Measurements from ENCODE around the gene FAM53A. TPM values are rescaled to one million over a fixed set of nuclear protein-coding genes. Genes with fewer than 3 reads are reported as not detected.
A peak's percentile ranks its signal among the peaks of the same experiment; 100 is the strongest.

The FAM53A gene
- total and polyA plus RNA-seq, 7 experiments from 2014 or later = 1.2 to 3.6 (median 2.1) TPM

DNA sequence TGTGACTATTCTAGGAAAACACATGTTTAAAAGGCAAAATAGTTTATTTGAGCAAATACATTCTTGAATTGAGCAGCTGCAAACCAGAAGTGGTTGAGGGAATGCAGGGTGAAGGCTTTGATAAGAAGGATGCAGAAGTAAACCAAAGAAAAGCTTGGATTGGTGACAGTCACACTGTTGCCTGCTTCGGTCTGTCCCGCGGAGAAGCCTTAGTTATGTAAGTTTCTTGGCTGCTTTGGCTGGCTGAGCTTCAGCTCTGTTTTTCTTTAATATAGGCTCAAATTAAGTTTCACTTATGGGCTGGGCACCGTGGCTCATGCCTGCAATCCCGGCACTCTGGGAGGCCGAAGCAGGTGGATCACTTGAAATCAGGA lies 67.6 kb downstream of the FAM53A start:
- H3K27ac Mint-ChIP-seq = peak overlapping the region in 6 of 9 donors; percentile 57 to 97 (median 92)

DNA sequence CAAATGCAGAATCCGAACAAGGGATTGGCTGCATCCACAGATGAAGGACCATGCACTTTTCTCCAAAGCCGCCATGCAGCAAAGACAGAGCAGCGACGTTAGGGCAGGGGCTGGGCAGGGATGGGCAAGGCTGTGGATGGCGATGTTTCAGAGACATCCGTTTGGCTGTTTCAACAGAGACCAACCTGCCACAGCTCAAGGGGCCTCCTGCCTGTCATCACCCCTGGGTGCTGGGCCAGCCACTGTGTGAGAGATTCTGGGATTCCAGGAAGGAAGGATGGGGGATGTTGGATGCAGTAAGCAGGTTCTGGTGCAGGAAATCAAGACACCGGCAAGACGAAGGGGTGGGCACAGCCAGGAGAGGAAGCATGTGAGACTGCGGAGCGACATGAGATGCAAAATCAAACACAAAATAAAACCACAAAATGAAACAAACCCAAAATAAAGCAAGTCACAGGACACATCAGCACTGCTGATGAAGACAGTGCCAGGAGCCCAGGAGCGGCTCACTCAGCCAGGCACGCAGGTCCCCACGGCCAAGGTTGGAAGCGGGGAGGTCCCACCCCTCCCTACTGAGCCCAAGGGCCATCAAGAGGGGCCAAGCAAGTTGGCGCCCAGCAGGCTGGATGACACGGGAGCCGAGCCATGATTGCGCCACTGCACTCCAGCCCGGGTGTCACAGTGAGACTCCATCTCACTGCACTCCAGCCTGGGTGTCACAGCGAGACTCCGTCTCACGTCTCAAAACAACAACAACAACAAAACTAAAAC lies 68.1 kb downstream of the FAM53A start:
- no peak overlapping the region for H3K27ac ChIP-seq (ENCODE audit: low read depth, low read length)
- Mint-ChIP-seq H3K4me1 (peaks cover 7 to 59% (median 45%) of the 10 kb centered on the region in 7 donors), H3K36me3 (peaks cover 0 to 12% (median 5%) of the 10 kb centered on the region in 5 donors), H3K4me3 (peak overlapping the region in 9 of 10 donors; percentile 50 to 82 (median 75)), H3K27ac (peak overlapping the region in 8 of 9 donors; percentile 57 to 97 (median 92)), H3K9me3 (peaks cover 6 to 31% (median 14%) of the 10 kb centered on the region in 11 donors), H3K27me3 (no peaks in the 10 kb centered on the region)
- POLR2A ChIA-PET = interaction anchor here (1.8 kb wide), 1 partner anchor 11 kb away, joined by 9 read pairs; no protein-coding TSS in a partner anchor
- peak; percentile 39 for ATAC-seq
- H3K4me3 ChIP-seq (ENCODE audit: low read length) = no peak overlapping the region
- peaks cover 0 to 15% of the 10 kb centered on the region in 2 donors for H3K4me1 ChIP-seq (ENCODE audit: control insufficient read depth in 2 of 2, insufficient read depth in 2 of 2, low read length in 2 of 2)
- intact Hi-C loops (cut with micrococcal nuclease) = loop anchor here in 1 of 2 donors (1.0 kb wide), 1 partner anchor 11 kb away; no protein-coding TSS in a partner anchor
- H3K9me3 ChIP-seq (ENCODE audit: control insufficient read depth in 2 of 3, low read length in 3 of 3) = peaks cover 0 to 14% (median 7%) of the 10 kb centered on the region in 3 experiments
- H3K36me3 ChIP-seq (ENCODE audit: control insufficient read depth in 2 of 3, insufficient read depth in 3 of 3, low read length in 3 of 3) = no peaks in the 10 kb centered on the region
- no peaks in the 10 kb centered on the region for H3K27me3 ChIP-seq (ENCODE audit: control insufficient read depth in 2 of 2, insufficient read depth in 2 of 2, low read length in 2 of 2)
- peak in 6 of 9 donors; percentile 28 to 56 (median 36) for DNase-seq
- CTCF ChIA-PET = interaction anchor here (0.5 to 1.5 kb wide), 2 partner anchors 14 to 110 kb away, joined by 4 to 5 read pairs; no protein-coding TSS in a partner anchor

More for the DNA sequence above, 67.6 kb downstream of the FAM53A start:
- ATAC-seq (no peak), DNase-seq (no peak)
- ChIA-PET POLR2A (interaction anchor here (1.8 kb wide), 1 partner anchor 11 kb away, joined by 9 read pairs; no protein-coding TSS in a partner anchor), CTCF (interaction anchor here (1.0 to 1.5 kb wide), 2 partner anchors 12 to 14 kb away, joined by 5 to 6 read pairs; no protein-coding TSS in a partner anchor)
- Histone ChIP-seq H3K36me3 (ENCODE audit: control insufficient read depth in 2 of 3, insufficient read depth in 3 of 3, low read length in 3 of 3) (no peaks in the 10 kb centered on the region), H3K27me3 (ENCODE audit: control insufficient read depth in 2 of 2, insufficient read depth in 2 of 2, low read length in 2 of 2) (no peaks in the 10 kb centered on the region), H3K9me3 (ENCODE audit: control insufficient read depth in 2 of 3, low read length in 3 of 3) (peaks cover 0 to 14% (median 7%) of the 10 kb centered on the region in 3 experiments), H3K4me3 (ENCODE audit: low read length) (no peak overlapping the region), H3K27ac (ENCODE audit: low read depth, low read length) (no peak overlapping the region), H3K4me1 (ENCODE audit: control insufficient read depth in 2 of 2, insufficient read depth in 2 of 2, low read length in 2 of 2) (peaks cover 0 to 15% of the 10 kb centered on the region in 2 donors)
- intact Hi-C loops (cut with micrococcal nuclease) = loop anchor here in 1 of 2 donors (1.0 kb wide), 1 partner anchor 11 kb away; no protein-coding TSS in a partner anchor
- H3K9me3 Mint-ChIP-seq = peaks cover 6 to 31% (median 14%) of the 10 kb centered on the region in 11 donors
- H3K4me1 Mint-ChIP-seq = peaks cover 7 to 59% (median 45%) of the 10 kb centered on the region in 7 donors
- H3K36me3 Mint-ChIP-seq = peaks cover 0 to 12% (median 5%) of the 10 kb centered on the region in 5 donors
- no peaks in the 10 kb centered on the region for H3K27me3 Mint-ChIP-seq
- H3K4me3 Mint-ChIP-seq = peak overlapping the region in 7 of 10 donors; percentile 32 to 82 (median 75)

DNA sequence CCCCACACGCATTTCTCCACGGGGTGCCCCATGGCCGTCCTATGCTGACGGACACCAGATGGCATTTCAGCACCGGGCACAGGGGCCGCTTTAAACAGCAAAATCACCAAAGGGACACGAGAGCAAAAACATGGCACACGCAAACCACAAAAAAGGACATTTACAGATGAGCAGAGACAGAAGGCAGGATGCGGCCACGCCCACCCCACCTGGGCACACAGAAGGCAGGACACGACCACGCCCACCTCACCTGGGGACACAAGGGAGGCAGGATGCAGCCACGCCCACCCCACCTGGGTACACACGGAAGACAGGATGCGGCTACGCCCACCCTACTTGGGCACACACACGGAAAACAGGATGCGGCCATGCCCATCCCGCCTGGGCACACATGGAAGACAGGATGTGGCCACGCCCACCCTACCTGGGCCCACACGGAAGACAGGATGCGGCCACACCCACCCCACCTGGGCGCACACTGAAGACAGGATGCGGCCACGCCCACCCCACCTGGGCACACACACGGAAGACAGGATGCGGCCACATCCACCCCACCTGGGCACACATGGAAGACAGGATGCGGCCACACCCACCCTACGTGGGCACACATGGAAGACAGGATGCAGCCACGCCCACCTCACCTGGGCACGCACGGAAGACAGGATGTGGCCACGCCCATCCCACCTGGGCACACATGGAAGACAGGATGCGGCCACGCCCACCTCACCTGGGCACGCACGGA lies 69.1 kb downstream of the FAM53A start:
- Histone ChIP-seq H3K27me3 (ENCODE audit: control insufficient read depth in 2 of 2, insufficient read depth in 2 of 2, low read length in 2 of 2) (no peaks in the 10 kb centered on the region), H3K9me3 (ENCODE audit: control insufficient read depth in 2 of 3, low read length in 3 of 3) (peaks cover 0 to 14% (median 7%) of the 10 kb centered on the region in 3 experiments), H3K36me3 (ENCODE audit: control insufficient read depth in 2 of 3, insufficient read depth in 3 of 3, low read length in 3 of 3) (no peaks in the 10 kb centered on the region), H3K4me1 (ENCODE audit: control insufficient read depth in 2 of 2, insufficient read depth in 2 of 2, low read length in 2 of 2) (peaks cover 0 to 15% of the 10 kb centered on the region in 2 donors), H3K4me3 (ENCODE audit: low read length) (no peak overlapping the region), H3K27ac (ENCODE audit: low read depth, low read length) (peak overlapping the region; percentile 51)
- intact Hi-C loops (cut with micrococcal nuclease) = no loop called here
- CTCF ChIA-PET = interaction anchor here (0.5 kb wide), 1 partner anchor 111 kb away, joined by 4 read pairs; no protein-coding TSS in a partner anchor
- peak in 6 of 9 donors; percentile 37 to 64 (median 58) for DNase-seq
- peaks cover 7 to 51% (median 37%) of the 10 kb centered on the region in 7 donors for H3K4me1 Mint-ChIP-seq
- H3K4me3 Mint-ChIP-seq = peak overlapping the region; percentile 3 to 82 (median 67)
- no peaks in the 10 kb centered on the region for H3K27me3 Mint-ChIP-seq
- ATAC-seq = peak; percentile 15
- peaks cover 6 to 29% (median 10%) of the 10 kb centered on the region in 11 donors for H3K9me3 Mint-ChIP-seq
- POLR2A ChIA-PET = no interaction called here
- peaks cover 0 to 12% (median 5%) of the 10 kb centered on the region in 5 donors for H3K36me3 Mint-ChIP-seq
- H3K27ac Mint-ChIP-seq = peak overlapping the region; percentile 60 to 97 (median 90)

DNA sequence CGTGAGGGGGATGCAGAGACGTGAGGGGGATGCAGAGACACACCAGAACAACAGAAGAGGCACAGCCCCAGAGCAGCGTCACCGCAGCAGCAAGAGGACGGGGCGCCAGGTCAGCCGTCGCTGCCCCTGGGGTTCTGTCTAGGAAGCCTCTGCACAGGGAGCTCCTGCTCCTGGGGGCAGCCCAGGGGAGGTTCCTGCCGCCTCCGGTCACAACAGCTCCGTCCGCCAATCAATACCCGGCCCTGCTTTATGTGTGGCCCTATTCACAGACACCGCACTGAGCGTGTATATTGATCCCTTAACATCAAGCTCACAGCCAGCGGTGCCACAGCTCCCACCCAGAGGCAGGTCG lies 69.6 kb downstream of the FAM53A start:
- H3K27ac Mint-ChIP-seq = peak overlapping the region; percentile 51 to 97 (median 90)
- intact Hi-C loops (cut with micrococcal nuclease) = no loop called here
- DNase-seq = no peak
- H3K4me3 Mint-ChIP-seq = peak overlapping the region in 6 of 10 donors; percentile 15 to 79 (median 70)
- H3K27ac ChIP-seq (ENCODE audit: low read depth, low read length) = no peak overlapping the region
- peaks cover 0 to 14% (median 7%) of the 10 kb centered on the region in 3 experiments for H3K9me3 ChIP-seq (ENCODE audit: control insufficient read depth in 2 of 3, low read length in 3 of 3)
- no peaks in the 10 kb centered on the region for H3K36me3 ChIP-seq (ENCODE audit: control insufficient read depth in 2 of 3, insufficient read depth in 3 of 3, low read length in 3 of 3)
- H3K36me3 Mint-ChIP-seq = peaks cover 0 to 12% (median 5%) of the 10 kb centered on the region in 5 donors
- ChIA-PET CTCF (no interaction called here), POLR2A (no interaction called here)
- ATAC-seq = no peak
- H3K27me3 ChIP-seq (ENCODE audit: control insufficient read depth in 2 of 2, insufficient read depth in 2 of 2, low read length in 2 of 2) = no peaks in the 10 kb centered on the region
- H3K4me3 ChIP-seq (ENCODE audit: low read length) = no peak overlapping the region
- H3K9me3 Mint-ChIP-seq = peaks cover 6 to 29% (median 10%) of the 10 kb centered on the region in 11 donors
- peaks cover 7 to 51% (median 37%) of the 10 kb centered on the region in 7 donors for H3K4me1 Mint-ChIP-seq
- H3K4me1 ChIP-seq (ENCODE audit: control insufficient read depth in 2 of 2, insufficient read depth in 2 of 2, low read length in 2 of 2) = peaks cover 0 to 15% of the 10 kb centered on the region in 2 donors
- no peaks in the 10 kb centered on the region for H3K27me3 Mint-ChIP-seq

DNA sequence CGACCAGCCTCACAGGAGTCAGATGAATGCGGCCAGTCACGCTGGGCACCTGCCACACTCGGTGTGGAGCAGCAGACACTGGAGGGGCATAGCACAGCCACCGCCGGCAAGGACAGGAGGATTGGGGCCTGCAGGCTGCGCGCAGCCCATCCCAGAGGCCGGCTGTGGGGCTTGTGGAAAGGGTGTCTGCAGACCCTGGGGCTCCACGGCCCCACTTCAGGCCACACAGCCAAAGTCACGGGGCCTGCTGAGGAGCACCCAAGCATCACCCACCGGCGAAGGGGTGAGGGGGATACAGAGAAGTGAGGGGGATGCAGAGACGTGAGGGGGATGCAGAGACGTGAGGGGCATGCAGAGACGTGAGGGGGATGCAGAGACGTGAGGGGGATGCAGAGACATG lies 70.1 kb downstream of the FAM53A start:
- H3K36me3 Mint-ChIP-seq = peaks cover 0 to 12% (median 5%) of the 10 kb centered on the region in 5 donors
- ChIA-PET CTCF (no interaction called here), POLR2A (interaction anchor here (1.2 kb wide), 1 partner anchor 106 kb away, joined by 3 read pairs; no protein-coding TSS in a partner anchor)
- H3K4me3 Mint-ChIP-seq = peak overlapping the region in 2 of 10 donors; percentile 34 to 54
- H3K27ac Mint-ChIP-seq = peak overlapping the region in 8 of 9 donors; percentile 15 to 86 (median 81)
- Histone ChIP-seq H3K4me3 (ENCODE audit: low read length) (no peak overlapping the region), H3K36me3 (ENCODE audit: control insufficient read depth in 2 of 3, insufficient read depth in 3 of 3, low read length in 3 of 3) (no peaks in the 10 kb centered on the region), H3K27me3 (ENCODE audit: control insufficient read depth in 2 of 2, insufficient read depth in 2 of 2, low read length in 2 of 2) (no peaks in the 10 kb centered on the region), H3K4me1 (ENCODE audit: control insufficient read depth in 2 of 2, insufficient read depth in 2 of 2, low read length in 2 of 2) (peaks cover 0 to 15% of the 10 kb centered on the region in 2 donors), H3K9me3 (ENCODE audit: control insufficient read depth in 2 of 3, low read length in 3 of 3) (peaks cover 0 to 14% (median 7%) of the 10 kb centered on the region in 3 experiments), H3K27ac (ENCODE audit: low read depth, low read length) (no peak overlapping the region)
- no peaks in the 10 kb centered on the region for H3K27me3 Mint-ChIP-seq
- intact Hi-C loops (cut with micrococcal nuclease) = no loop called here
- peaks cover 7 to 51% (median 37%) of the 10 kb centered on the region in 7 donors for H3K4me1 Mint-ChIP-seq
- DNase-seq (no peak), ATAC-seq (no peak)
- H3K9me3 Mint-ChIP-seq = peaks cover 6 to 29% (median 10%) of the 10 kb centered on the region in 11 donors

DNA sequence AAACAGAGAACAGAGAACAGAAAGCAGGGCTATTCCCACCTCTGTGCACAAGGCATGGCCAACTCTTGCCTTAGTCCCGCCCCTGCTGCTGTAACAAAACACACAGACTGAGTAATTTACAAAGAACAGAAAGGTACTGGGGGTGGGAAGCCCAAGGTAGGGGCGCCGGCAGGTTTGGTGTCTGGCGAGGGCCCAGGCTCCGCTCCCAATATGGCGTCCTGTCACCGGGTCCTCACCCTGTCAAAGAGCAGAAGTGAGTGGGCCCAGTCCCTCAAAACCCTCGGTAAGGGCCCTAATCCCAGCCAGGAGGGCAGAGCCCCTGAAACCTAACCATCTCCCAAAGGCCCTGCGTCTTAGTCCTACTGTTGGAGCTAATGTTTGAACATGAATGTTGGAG lies 71.0 kb downstream of the FAM53A start:
- H3K36me3 Mint-ChIP-seq = peaks cover 0 to 12% (median 5%) of the 10 kb centered on the region in 5 donors
- POLR2A ChIA-PET = interaction anchor here (1.2 kb wide), 1 partner anchor 107 kb away, joined by 3 read pairs; no protein-coding TSS in a partner anchor
- peak overlapping the region in 5 of 9 donors; percentile 72 to 84 (median 83) for H3K27ac Mint-ChIP-seq
- DNase-seq = no peak
- H3K9me3 Mint-ChIP-seq = peaks cover 6 to 29% (median 10%) of the 10 kb centered on the region in 11 donors
- ATAC-seq = no peak
- H3K4me3 Mint-ChIP-seq = peak overlapping the region in 1 of 10 donors; percentile 39
- Histone ChIP-seq H3K4me1 (ENCODE audit: control insufficient read depth in 2 of 2, insufficient read depth in 2 of 2, low read length in 2 of 2) (peaks cover 0 to 15% of the 10 kb centered on the region in 2 donors), H3K4me3 (ENCODE audit: low read length) (no peak overlapping the region), H3K9me3 (ENCODE audit: control insufficient read depth in 2 of 3, low read length in 3 of 3) (peaks cover 0 to 14% (median 7%) of the 10 kb centered on the region in 3 experiments), H3K36me3 (ENCODE audit: control insufficient read depth in 2 of 3, insufficient read depth in 3 of 3, low read length in 3 of 3) (no peaks in the 10 kb centered on the region), H3K27me3 (ENCODE audit: control insufficient read depth in 2 of 2, insufficient read depth in 2 of 2, low read length in 2 of 2) (no peaks in the 10 kb centered on the region), H3K27ac (ENCODE audit: low read depth, low read length) (no peak overlapping the region)
- intact Hi-C loops (cut with micrococcal nuclease) = no loop called here
- CTCF ChIA-PET = no interaction called here
- H3K27me3 Mint-ChIP-seq = no peaks in the 10 kb centered on the region
- peaks cover 7 to 51% (median 38%) of the 10 kb centered on the region in 7 donors for H3K4me1 Mint-ChIP-seq

Measured in naive thymus-derived CD4-positive, alpha-beta T cell (primary cell).